WERI-Rb-1 (cell line): Measurements from ENCODE around the gene ADAMTS2.

Experiments used
- DNase-seq: peaks from one replicate; pipeline ENCODE4 v3.0.0-alpha.2; 2020
- H3K27ac ChIP-seq: fragments of 250-450 bp; sonication (Bioruptor Pico); 2 replicates; pipeline ENCODE4 v1.5.1; 2020; ENCODE audit warnings: mild to moderate bottlenecking, moderate library complexity
- H3K27me3 ChIP-seq: fragments of 250-450 bp; sonication (Bioruptor Pico); 2 replicates; pipeline ENCODE4 v1.5.1; 2021; ENCODE audit warnings: mild to moderate bottlenecking, low read depth, moderate library complexity; ENCODE audit not compliant: insufficient read depth, severe bottlenecking
- H3K36me3 ChIP-seq: fragments of 250-450 bp; sonication (Bioruptor Pico); 2 replicates; pipeline ENCODE4 v1.5.1; 2020; ENCODE audit warnings: mild to moderate bottlenecking, moderate library complexity
- H3K4me3 ChIP-seq: 2 replicates; pipeline ENCODE4 v1.5.1; 2011; ENCODE audit warnings: low read depth, mild to moderate bottlenecking, control low read depth, low read length
- H3K9me3 ChIP-seq: fragments of 250-450 bp; sonication (Bioruptor Pico); 2 replicates; pipeline ENCODE4 v1.5.1; 2021; ENCODE audit warnings: mild to moderate bottlenecking, moderate library complexity; ENCODE audit not compliant: severe bottlenecking
- TF ChIP-seq, protein P1 (sequence below): IDR thresholded peaks from 2 replicates; pipeline ENCODE4 v1.5.1; 2011; ENCODE audit warnings: low read depth, mild to moderate bottlenecking, control low read depth, inconsistent platforms, low read length

Gene ADAMTS2

DNA sequence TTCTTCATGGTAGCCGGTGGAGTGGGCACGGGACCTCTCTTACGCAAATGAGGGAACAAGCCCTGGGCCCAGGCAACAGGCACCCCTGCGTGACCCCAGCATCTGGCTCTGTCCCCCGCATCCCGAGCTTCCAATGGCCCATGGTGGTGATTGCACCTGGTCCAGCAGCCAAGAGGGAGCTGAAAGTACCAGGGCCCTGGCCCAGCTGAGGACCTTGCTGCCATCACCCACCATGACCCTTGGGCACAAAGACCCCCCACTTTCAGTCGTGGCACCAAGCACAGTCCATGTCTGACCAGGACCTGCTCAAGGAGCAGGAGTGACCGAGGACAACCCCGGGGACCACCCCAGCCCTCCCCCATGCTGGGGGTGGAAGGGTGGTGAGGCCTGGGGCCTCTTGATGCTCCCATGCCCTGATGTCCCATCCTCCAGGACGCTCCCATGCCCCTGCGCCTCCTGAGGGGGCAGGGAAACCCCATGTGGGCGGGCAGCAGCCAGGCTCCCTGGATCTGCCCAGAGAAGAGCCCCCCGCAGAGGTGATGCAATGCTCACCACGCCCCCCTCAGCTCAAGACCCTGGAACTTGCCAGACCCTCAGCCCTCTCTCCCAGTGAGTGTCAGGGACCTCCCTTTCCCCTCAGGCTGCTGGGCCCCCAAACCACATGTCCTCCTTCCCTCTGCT lies 123.9 kb downstream of the ADAMTS2 start:
- H3K36me3 ChIP-seq: no peaks in the 10 kb centered on the region
- no peak overlapping the region for H3K27ac ChIP-seq
- DNase-seq: no peak
- peaks cover 2% of the 10 kb centered on the region for H3K9me3 ChIP-seq
- TF ChIP-seq, protein P1, sequence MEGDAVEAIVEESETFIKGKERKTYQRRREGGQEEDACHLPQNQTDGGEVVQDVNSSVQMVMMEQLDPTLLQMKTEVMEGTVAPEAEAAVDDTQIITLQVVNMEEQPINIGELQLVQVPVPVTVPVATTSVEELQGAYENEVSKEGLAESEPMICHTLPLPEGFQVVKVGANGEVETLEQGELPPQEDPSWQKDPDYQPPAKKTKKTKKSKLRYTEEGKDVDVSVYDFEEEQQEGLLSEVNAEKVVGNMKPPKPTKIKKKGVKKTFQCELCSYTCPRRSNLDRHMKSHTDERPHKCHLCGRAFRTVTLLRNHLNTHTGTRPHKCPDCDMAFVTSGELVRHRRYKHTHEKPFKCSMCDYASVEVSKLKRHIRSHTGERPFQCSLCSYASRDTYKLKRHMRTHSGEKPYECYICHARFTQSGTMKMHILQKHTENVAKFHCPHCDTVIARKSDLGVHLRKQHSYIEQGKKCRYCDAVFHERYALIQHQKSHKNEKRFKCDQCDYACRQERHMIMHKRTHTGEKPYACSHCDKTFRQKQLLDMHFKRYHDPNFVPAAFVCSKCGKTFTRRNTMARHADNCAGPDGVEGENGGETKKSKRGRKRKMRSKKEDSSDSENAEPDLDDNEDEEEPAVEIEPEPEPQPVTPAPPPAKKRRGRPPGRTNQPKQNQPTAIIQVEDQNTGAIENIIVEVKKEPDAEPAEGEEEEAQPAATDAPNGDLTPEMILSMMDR: no peak
- H3K4me3 ChIP-seq: no peak overlapping the region
- H3K27me3 ChIP-seq: no peaks in the 10 kb centered on the region

DNA sequence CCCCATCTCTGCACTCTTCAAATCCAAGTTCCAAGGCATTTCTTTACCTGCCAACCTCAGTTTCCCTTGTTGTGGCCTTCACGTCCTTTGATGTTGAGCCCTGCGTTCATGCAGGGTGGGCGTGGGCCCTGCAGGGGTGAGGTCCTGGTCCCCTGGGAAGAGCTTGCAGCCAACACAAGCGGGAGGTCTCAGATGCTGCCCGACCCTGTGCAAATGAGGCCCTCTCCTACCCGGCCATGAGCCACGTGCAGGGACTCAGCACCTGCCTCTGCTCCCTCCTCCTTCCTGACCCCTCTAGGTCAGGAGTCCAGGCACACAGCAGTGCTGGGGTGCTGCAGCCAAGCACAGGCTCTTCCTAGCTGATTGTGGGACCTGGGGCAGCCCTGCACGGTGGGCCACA lies 124.5 kb downstream of the ADAMTS2 start:
- TF ChIP-seq, protein P1: no peak
- Histone ChIP-seq H3K36me3 (no peaks in the 10 kb centered on the region), H3K27ac (no peak overlapping the region)

GRCh38 chr5:179219661-179220620 lies 125.3 kb downstream of the ADAMTS2 start:
- H3K27ac ChIP-seq: no peak overlapping the region
- H3K27me3 ChIP-seq: no peaks in the 10 kb centered on the region
- no peak overlapping the region for H3K4me3 ChIP-seq
- no peak for DNase-seq
- TF ChIP-seq, protein P1: no peak
- H3K9me3 ChIP-seq: peaks cover 2% of the 10 kb centered on the region
- H3K36me3 ChIP-seq: no peaks in the 10 kb centered on the region

More for the DNA sequence above, 124.5 kb downstream of the ADAMTS2 start:
- no peak for DNase-seq
- H3K27me3 ChIP-seq: no peaks in the 10 kb centered on the region
- H3K9me3 ChIP-seq: peaks cover 2% of the 10 kb centered on the region
- H3K4me3 ChIP-seq: no peak overlapping the region

DNA sequence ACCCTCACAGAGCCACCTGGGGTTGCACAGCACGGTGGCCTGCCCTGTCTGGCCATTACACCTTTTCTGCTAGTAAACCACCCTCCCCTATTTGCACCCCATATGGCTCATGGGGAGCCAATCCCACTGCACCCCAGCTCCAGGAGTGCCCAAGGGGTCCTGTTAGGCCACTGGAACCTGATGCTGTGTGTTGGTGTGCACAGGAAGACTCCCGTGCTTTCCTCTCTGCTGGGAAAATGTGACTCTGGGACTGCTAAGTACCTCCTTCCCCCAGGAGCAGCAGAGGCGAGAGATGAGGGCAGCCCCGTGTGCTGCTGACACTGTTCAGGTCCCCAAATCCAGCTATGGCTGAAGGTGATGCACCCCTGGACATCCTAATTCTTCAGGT lies 126.3 kb downstream of the ADAMTS2 start:
- Histone ChIP-seq H3K27ac (no peak overlapping the region), H3K9me3 (no peaks in the 10 kb centered on the region), H3K36me3 (no peaks in the 10 kb centered on the region), H3K4me3 (no peak overlapping the region), H3K27me3 (no peaks in the 10 kb centered on the region)
- TF ChIP-seq, protein P1: no peak
- DNase-seq: no peak

DNA sequence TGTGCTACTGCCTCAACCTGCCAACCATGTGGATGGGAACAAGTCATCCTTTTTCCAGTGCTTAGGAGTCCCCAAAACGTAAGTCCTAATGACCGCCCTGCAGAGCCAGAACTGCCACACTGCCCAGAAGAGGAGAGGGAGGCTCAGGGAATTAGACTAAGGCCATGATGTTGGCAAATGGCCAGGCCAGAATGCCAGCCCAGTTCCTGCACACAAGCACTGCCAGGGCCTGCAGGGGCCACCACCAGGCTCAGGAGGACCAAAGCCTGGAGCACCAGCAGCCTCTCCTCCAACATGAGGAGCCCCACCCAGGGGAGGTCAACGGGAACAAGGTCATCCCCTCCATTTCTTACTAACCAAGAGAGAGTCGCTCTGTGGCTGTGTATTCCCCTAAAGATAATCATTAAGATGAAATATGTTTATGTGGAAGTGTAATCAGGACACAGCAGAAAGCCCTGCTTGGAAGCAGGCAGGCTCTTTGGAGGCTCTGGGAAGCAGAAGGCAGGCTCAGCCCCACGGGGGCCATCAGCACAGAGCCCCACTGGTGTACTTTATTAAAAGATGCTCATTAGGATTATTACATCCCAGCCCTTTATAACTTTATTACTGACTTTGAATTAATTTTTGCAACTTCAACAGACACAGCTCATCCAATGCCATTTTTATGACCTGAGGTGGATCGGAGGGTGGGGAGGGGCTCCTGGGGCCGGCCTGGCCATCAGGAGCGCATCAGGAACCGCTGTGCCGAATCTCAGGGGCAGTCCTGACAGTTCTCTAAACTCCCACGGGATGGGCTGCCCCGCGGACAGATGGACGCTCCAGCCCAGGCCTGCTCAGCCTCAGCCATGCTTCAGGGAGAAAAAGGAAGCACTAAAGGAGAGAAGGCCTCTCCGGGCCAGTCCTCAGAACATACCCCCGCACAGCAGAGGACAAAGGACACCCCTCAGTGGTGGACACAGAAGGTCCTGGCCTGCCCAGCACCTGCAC lies 127.0 kb downstream of the ADAMTS2 start:
- Histone ChIP-seq H3K4me3 (no peak overlapping the region), H3K9me3 (no peaks in the 10 kb centered on the region), H3K27ac (no peak overlapping the region), H3K36me3 (no peaks in the 10 kb centered on the region), H3K27me3 (no peaks in the 10 kb centered on the region)
- TF ChIP-seq, protein P1: no peak
- no peak for DNase-seq
